GM21825 (cell line): ENCODE measurements around the gene EPB41L2.

Source experiments
- ATAC-seq: cut with Tn5 transposase; IDR thresholded peaks from one replicate; pipeline ENCODE4 v1.9.1; 2021; ENCODE audit warnings: mild to moderate bottlenecking, moderate library complexity; ENCODE audit not compliant: unreplicated experiment

The EPB41L2 gene

DNA sequence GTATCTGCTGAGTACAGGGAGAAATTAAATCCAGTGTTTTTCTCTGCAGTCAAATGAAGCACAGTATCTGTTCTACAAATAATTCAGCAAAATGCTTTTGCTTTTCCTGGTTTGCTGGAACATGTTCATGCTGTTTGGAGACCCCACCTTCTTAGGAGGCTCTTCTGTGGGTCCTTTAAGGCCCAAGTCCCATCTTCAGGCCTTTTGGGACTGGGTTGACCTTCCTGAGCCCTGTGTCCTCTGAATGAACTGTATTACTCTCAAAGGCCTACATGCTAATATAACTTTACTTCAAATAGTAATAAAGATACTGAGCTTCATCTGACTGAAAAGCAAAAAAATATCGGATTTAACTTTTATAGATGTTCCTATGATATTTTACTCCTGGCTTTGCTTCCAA, 216.5 kb downstream of the EPB41L2 start:
- no peak for ATAC-seq

DNA sequence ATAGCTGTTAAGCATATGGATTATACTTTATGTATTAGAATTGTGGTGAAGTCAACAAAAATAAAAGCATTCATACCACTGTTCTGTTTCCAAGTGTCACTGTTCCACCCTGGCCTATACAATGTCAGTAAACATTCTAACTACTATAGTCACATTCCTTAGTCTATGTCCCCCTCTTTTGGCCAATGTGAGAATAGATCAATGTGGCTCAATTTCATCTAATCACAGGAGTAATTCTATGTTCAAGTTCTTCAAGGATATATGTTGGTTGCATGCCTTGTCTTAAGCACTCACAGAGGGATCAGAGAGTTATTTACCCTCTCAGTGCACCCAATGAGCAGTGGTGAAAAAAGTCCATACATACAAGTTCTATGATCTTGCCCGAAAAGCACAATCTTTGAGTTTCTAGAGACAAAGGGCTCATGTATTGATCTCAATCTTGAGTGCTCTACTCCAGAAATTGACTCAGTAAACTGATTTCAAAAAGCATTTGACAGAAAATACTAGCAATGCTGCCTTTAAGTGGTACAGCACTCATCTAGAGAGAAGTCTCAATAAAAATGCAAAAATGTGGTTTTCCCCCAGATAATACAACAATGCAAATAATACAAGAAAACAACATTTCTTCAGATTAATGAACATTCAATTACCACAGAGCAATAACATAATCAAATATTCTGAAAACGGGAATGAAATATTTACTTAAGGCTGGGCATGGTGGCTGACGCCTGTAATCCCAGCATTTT, 219.3 kb downstream of the EPB41L2 start:
- peak; percentile 78 for ATAC-seq

GRCh38 chr6:130841128-130841728, 221.8 kb downstream of the EPB41L2 start:
- no peak for ATAC-seq

DNA sequence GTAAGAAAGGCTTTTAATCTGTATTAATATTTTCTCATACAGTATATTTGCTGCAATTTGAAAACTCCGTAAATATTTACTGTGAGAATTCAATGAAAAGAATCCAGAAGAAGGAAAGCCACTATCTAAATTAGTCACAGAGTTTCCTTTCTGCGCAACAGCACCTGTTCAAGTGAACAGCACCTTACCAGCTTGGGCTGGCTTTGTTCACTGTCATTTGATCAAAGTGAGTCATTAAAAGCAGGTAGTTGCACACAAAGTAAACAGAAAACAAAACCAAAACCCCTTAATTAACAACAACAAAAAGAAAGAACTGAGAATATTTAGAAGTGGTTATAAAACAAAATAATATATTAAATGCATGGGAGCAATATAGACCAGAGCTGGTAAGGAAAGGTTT, 223.0 kb downstream of the EPB41L2 start:
- ATAC-seq: no peak

- ATAC-seq: no peak
Measured at GRCh38 chr6:130839379-130839778, 223.7 kb downstream of the EPB41L2 start.

- no peak for ATAC-seq
Measured at GRCh38 chr6:130838951-130839350, 224.1 kb downstream of the EPB41L2 start.

- no peak for ATAC-seq
Measured at GRCh38 chr6:130838250-130838860, 224.7 kb downstream of the EPB41L2 start.

DNA sequence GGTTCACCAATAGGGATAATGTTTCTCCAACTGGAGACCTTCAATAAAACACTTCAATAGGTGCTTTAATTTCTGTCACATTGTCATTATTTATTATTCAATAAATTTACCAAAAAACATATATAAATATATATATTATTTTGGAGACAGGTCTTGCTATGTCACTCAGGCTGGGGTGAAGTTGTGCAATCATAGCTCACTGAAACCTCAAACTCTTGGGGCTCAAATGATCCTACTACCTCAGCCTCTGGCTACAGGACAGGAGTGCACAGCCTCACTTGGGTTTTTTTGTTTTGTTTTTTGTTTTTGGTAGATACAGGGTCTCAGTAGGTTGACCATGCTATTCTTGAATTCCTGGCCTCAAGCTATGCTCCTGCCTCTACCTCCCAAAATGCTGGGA, 226.0 kb downstream of the EPB41L2 start:
- no peak for ATAC-seq

- ATAC-seq: no peak
Measured at GRCh38 chr6:130836055-130836640, 226.9 kb downstream of the EPB41L2 start.

GRCh38 chr6:130834482-130835251, 228.4 kb downstream of the EPB41L2 start:
- ATAC-seq: no peak

DNA sequence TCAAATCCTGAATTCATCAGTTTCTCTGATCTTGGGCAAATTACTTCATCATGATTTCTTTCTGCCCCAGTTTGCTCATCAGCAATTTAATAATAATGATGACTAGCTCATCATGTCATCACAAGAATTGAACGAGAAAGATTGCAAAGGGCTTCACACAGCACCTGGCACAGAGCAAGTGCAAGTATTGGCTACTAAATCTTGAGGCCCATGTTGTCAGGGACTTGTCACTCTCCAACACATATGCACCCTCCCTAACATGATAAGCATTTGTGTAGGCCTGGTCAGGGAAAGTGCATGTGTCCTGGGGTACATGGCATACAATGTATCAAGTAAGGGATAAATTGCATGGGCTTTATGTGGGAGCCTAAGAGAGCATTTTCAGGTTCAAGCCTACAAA, 229.5 kb downstream of the EPB41L2 start:
- ATAC-seq: no peak

DNA sequence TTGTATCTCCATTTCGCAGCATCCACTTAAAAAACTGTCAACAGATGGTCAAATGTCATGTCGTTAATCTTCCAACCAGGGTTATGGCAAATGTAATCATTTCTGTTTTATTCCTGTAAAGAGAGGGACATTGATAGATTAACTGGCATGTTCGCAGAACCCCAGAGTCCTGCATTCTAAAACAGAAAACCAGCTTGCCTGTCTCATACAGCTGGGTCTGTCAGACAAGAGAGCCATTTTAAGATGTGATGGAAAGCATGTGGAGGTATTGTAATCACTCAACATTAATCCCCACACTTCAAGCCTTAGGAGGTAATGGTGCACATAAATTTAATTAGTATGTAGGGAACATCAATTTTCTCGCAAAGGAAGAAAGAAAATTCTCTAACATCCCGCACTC, 231.4 kb downstream of the EPB41L2 start:
- no peak for ATAC-seq

- ATAC-seq: no peak
Measured at GRCh38 chr6:130829333-130829910, 233.6 kb downstream of the EPB41L2 start.

- no peak for ATAC-seq
Measured at GRCh38 chr6:130827247-130828149, 235.5 kb downstream of the EPB41L2 start, which contains the start of gene SMLR1. SMLR1 (plus strand) TSS chr6:130827406; CDS start chr6:130827414, 8 bp downstream.

DNA sequence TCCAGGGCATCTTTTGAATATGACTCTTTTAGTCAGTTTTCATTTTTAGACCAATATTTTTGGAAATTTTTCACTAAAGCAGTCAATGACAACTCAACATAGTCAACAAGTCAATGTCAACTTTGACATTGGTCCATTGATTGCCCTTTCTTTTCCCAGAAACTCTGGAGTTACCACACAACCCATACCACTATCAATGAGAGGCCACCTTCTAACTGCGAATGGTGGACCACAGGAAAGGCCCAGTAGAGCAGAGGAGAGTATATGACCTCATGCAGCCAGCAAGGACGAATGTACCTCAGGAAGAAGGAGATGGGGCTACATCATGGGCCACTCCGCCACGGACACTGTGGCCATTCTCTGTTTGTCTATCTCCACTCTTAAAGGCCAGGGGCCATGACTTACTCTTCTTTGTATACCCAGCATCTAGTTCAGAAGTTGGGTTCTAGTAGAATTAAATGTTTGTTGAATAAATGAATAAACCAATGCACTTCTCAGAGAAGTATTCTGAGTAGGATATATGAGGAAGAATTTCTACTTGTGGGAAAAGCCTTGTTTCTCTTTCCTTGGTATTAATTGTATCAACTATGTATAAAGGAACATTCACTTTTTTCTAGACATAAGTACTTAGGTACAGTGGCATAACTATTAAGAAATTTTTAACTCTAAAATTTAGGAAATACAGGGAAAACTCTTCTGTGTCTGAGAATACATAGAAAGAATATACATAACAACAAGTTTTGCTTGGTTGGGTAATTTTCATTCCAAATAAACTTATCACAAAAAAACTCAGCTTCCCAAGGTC, 236.4 kb downstream of the EPB41L2 start:
- no peak for ATAC-seq

DNA sequence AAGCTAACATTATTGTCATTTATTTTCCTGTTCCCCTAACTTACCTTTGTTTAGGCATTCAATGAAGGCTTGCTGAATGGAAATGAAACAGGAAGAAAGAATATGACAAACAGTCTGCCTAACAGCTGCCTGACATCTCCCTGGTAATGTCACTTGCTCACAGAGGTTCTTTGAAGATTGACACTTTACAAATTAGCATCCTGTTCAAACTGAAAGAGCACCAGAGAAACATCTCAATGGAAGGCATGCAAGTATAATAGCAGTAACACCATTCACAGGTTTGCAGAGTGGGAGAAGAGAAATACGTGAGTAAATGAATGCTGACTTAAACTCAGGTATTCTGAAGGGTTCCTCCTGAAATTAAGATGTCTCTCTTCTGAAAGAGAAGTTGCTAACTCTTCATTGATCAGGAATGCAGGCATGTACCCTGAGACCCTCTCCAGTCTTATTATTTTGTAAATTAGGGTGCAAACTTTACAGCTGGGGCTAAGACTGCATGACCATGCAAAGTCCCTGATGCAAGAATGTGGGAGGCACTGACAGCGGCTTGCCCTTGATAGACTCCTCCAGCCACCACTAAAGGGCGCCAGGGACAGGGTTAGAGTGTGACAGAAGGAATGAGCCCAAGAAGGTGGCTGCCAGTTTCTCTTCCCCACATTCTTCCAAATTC, 237.1 kb downstream of the EPB41L2 start:
- no peak for ATAC-seq

DNA sequence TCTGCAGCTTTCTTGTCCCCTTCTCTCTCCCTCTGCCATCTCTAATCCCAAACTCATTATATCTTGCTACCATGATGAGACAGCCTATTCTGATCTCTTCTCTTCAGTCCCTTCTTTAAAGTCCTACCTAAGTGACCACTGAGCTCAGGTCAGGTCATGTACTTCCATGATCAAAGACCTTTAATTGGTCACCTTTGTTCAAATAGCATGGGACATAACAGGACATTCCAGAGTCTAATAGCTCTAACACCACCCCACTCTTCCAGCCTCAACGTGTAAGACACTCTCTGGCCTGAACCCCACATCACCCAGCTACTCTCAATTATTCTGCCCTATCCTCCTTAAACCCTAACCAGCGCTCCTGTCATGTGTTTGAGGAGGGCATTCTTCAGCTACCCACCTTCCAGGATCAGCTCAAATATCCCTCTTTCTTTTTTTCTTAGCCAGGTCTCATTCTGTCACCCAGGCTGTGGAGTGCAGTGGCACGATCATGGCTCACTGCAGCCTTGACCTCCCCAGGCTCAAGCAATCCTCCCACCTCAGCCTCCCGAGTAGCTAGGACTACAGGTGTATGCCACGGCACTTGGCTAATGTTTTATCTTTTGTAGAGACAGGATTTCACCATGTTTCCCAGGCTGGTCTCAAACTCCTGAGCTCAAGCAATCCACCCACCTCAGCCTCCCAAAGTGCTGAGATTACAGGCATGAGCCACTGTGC, 237.9 kb downstream of the EPB41L2 start:
- ATAC-seq: no peak

GRCh38 chr6:130822736-130823135, 240.3 kb downstream of the EPB41L2 start:
- no peak for ATAC-seq
